ENCODE measurements around the gene LY86.

Gene LY86

DNA sequence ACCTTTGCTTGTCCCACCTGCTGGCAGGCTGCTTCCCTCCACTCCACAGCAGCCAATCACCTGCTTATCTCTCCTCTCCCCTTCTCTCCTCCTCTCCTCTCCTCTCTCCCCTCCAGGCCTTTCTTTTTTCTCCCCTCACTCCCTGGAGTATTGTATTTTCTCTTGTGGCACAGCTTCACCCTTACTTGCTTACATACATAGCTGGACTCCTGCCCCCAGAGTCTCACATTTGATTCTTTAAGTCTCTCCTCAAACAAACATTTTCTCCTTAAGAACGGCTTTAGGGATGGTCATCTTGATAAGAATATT, 3.6 kb upstream of the LY86 start:
- Histone ChIP-seq H3K4me3 (ENCODE audit: low read length) (no peak overlapping the region), H3K9me3 (ENCODE audit: control insufficient read depth, insufficient read depth, low read length) (no peaks in the 10 kb centered on the region), H3K27me3 (ENCODE audit: control insufficient read depth, insufficient read depth, low read length) (no peaks in the 10 kb centered on the region), H3K36me3 (ENCODE audit: control insufficient read depth, insufficient read depth, low read length) (no peaks in the 10 kb centered on the region), H3K4me1 (ENCODE audit: control insufficient read depth, insufficient read depth, low read length) (no peaks in the 10 kb centered on the region), H3K27ac (ENCODE audit: low read length) (no peak overlapping the region)
- no CpG with 5 or more reads among the region's 1 CpG for WGBS (ENCODE audit: insufficient coverage, insufficient read length)
- no peak for DNase-seq (ENCODE audit: low read depth, low spot score)

DNA sequence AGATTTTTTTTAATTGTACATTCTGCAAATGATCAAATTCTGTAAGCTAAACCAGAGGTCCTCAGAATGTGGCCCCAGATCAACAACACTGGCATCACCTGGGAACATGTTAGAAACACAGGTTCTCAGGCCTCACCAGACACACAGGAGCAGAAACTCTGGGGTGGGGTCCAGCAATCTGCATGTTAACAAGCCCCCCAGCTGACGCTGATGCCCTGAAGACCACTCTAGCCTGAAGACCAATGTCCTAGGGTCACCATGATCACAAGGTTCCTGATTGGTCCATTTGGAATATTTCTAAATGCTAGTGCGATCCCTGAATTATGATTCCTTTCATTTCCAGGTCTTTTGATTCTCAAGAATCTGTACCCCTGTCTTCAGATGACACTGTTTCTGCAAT, 2.4 kb upstream of the LY86 start:
- Histone ChIP-seq H3K27me3 (ENCODE audit: control insufficient read depth, insufficient read depth, low read length) (no peaks in the 10 kb centered on the region), H3K4me1 (ENCODE audit: control insufficient read depth, insufficient read depth, low read length) (no peaks in the 10 kb centered on the region), H3K9me3 (ENCODE audit: control insufficient read depth, insufficient read depth, low read length) (no peaks in the 10 kb centered on the region), H3K4me3 (ENCODE audit: low read length) (no peak overlapping the region), H3K27ac (ENCODE audit: low read length) (no peak overlapping the region), H3K36me3 (ENCODE audit: control insufficient read depth, insufficient read depth, low read length) (no peaks in the 10 kb centered on the region)
- no peak for DNase-seq (ENCODE audit: low read depth, low spot score)
- no CpG with 5 or more reads among the region's 2 CpGs for WGBS (ENCODE audit: insufficient coverage, insufficient read length)

DNA sequence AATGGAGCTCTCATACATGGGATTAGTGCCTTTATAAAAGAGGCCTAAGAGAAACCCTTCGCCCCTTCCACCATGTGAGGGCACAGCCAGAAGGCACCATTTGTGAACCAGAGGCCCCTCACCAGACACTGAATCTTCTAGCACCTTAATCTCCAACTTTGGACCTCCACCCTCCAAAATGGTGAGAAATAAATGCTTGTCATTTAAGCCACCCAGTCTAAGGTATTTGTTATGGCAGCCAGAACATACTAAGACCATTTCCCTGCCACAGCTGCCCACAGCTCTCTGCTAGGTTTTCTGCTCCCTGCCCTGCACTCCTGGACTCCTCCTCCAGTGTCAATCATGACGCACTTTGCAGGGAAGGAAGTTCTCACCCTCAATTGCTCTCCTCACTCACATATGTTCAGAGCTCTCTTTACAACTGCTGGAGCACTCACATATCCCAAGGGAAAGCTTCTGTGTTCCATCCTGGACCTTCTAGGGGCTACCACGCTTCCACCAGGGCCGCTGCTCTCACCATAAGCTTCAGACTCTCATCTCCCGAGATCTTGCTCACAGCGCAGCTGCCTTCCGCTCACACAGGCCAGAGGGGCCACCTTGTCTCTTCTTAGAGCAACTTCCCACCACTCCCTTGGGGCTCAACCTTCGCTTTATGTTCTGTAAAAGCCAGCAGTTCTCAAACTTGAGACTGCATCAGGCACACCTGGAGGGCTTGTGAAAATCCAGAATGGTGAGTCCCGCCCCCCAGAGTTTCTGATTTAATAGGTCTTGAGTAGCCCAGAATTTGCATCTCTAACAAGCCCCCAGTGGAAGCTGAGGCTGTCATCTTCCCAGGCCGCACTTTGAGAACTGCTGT, 1.6 kb upstream of the LY86 start:
- H3K36me3 ChIP-seq (ENCODE audit: control insufficient read depth, insufficient read depth, low read length) = no peaks in the 10 kb centered on the region
- no peaks in the 10 kb centered on the region for H3K27me3 ChIP-seq (ENCODE audit: control insufficient read depth, insufficient read depth, low read length)
- DNase-seq (ENCODE audit: low read depth, low spot score) = no peak
- no peaks in the 10 kb centered on the region for H3K9me3 ChIP-seq (ENCODE audit: control insufficient read depth, insufficient read depth, low read length)
- no peaks in the 10 kb centered on the region for H3K4me1 ChIP-seq (ENCODE audit: control insufficient read depth, insufficient read depth, low read length)
- no CpG with 5 or more reads among the region's 10 CpGs for whole genome bisulfite sequencing (ENCODE audit: insufficient coverage, insufficient read length)
- H3K4me3 ChIP-seq (ENCODE audit: low read length) = no peak overlapping the region
- H3K27ac ChIP-seq (ENCODE audit: low read length) = no peak overlapping the region

DNA sequence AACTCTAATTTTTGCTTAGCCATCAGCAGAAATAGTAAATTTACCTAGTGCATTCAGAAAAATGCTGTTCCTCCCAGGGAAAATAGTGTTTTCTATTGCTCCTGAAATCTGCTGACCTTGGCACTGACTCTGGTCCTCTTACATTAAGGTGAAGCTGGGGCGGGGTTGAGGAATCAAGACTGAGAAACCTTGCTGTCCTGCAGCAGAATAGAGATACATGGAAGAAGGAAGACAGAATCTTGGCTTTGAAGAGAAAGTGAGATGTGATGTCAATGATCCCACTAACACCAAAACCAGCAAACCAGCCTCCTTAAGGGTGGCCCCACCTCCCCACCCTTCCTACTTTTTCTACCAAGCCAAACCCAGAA, 840 bp upstream of the LY86 start:
- Histone ChIP-seq H3K27ac (ENCODE audit: low read length) (no peak overlapping the region), H3K9me3 (ENCODE audit: control insufficient read depth, insufficient read depth, low read length) (no peaks in the 10 kb centered on the region), H3K36me3 (ENCODE audit: control insufficient read depth, insufficient read depth, low read length) (no peaks in the 10 kb centered on the region), H3K4me3 (ENCODE audit: low read length) (no peak overlapping the region), H3K27me3 (ENCODE audit: control insufficient read depth, insufficient read depth, low read length) (no peaks in the 10 kb centered on the region), H3K4me1 (ENCODE audit: control insufficient read depth, insufficient read depth, low read length) (no peaks in the 10 kb centered on the region)
- WGBS (ENCODE audit: insufficient coverage, insufficient read length) = no CpG with 5 or more reads among the region's 1 CpG
- no peak for DNase-seq (ENCODE audit: low read depth, low spot score)

DNA sequence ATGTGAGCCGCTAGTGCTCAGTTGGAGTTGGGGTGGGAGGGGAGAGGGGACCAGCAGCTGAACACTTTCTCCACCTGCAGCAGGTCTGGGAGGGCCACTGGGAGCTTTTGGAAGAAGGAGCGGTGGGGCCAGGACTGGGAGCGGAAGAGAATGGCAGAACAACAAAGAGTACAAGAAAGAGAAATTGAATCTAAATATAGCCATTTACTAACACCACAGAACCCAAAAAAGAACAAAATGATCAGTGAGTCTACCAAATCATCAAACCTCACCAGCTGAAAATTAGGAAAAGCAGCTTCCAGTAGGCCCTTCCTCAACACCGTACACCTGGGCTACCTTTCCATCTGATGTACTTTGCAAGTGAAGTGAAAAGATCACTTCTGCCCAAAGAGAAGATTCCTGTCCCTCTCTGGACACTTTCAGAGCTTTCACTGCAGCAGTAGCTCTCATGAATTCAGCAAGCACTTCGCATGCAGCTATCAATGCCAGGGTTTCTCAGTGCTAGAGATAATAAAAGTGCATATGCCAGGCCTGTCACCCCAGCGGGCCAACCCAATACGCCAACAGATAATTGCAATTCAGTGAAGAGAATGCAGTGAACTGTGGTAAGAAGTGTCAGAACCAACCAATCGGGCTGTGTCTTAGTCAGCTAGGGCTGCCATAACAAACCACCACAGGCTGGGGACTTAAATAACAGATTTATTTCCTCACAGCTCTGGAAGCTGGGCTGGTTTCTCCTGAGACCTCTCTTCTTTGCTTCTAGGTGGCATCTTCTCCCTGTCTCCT, 597 bp downstream of the LY86 start:
- no peaks in the 10 kb centered on the region for H3K4me1 ChIP-seq (ENCODE audit: control insufficient read depth, insufficient read depth, low read length)
- no peaks in the 10 kb centered on the region for H3K9me3 ChIP-seq (ENCODE audit: control insufficient read depth, insufficient read depth, low read length)
- H3K36me3 ChIP-seq (ENCODE audit: control insufficient read depth, insufficient read depth, low read length) = no peaks in the 10 kb centered on the region
- no CpG with 5 or more reads among the region's 8 CpGs for WGBS (ENCODE audit: insufficient coverage, insufficient read length)
- no peak overlapping the region for H3K27ac ChIP-seq (ENCODE audit: low read length)
- H3K27me3 ChIP-seq (ENCODE audit: control insufficient read depth, insufficient read depth, low read length) = no peaks in the 10 kb centered on the region
- H3K4me3 ChIP-seq (ENCODE audit: low read length) = no peak overlapping the region
- no peak for DNase-seq (ENCODE audit: low read depth, low spot score)

DNA sequence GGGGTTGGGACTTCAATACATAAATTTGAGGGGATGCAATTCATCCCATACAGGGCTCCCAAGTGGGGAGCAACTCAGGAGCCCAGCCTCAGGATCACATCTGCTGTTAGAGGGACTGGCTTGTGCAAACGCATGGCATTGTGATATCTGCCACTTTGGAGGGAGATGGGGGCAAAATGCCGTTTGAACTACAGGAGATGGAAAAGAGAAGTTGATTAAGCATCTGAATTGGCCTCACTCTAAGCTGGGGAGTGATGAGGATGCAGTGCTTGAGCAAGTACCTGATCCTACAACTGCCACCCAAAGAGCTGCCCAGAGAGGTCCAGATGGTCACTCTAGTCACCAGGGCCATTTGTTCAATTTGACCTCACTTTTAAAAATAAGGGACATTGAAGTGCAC, 2.0 kb downstream of the LY86 start:
- Histone ChIP-seq H3K36me3 (ENCODE audit: control insufficient read depth, insufficient read depth, low read length) (no peaks in the 10 kb centered on the region), H3K27ac (ENCODE audit: low read length) (no peak overlapping the region), H3K4me3 (ENCODE audit: low read length) (no peak overlapping the region), H3K4me1 (ENCODE audit: control insufficient read depth, insufficient read depth, low read length) (no peaks in the 10 kb centered on the region), H3K9me3 (ENCODE audit: control insufficient read depth, insufficient read depth, low read length) (no peaks in the 10 kb centered on the region), H3K27me3 (ENCODE audit: control insufficient read depth, insufficient read depth, low read length) (no peaks in the 10 kb centered on the region)
- DNase-seq (ENCODE audit: low read depth, low spot score) = no peak
- WGBS (ENCODE audit: insufficient coverage, insufficient read length) = no CpG with 5 or more reads among the region's 2 CpGs

DNA sequence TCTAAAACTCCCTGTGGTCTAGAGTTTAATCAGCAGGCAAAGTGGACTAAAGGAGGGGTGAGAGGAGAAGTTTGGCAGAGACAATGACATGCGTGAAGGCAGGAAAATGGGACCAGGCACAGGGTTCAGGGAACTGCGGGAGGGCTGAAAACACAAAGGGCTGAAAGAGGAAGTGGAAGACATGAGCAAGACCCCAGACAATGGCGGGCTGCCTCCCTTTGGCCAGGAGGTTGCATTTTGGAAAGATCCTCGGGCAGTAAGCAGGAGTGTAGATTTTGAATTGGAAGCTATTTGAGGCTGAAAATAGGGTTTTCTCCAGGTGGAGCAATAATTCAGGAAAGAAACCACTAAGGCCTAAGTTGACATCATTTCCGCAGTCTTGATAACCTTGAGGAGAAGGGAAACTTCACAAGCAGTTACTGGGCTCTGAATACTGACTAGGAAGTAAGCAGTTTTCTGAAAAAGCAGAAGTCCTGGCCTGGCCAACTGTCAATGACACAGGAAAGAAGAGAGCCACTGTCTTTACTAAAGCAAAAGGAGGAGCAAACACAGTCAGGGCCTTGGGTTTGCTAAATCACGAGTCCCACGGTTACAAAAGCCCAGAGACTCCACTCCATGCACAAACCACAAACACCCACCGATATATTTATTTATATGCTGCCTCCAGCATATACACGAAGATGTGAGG, 3.4 kb downstream of the LY86 start:
- no peak overlapping the region for H3K27ac ChIP-seq (ENCODE audit: low read length)
- no peaks in the 10 kb centered on the region for H3K27me3 ChIP-seq (ENCODE audit: control insufficient read depth, insufficient read depth, low read length)
- no CpG with 5 or more reads among the region's 9 CpGs for WGBS (ENCODE audit: insufficient coverage, insufficient read length)
- no peaks in the 10 kb centered on the region for H3K9me3 ChIP-seq (ENCODE audit: control insufficient read depth, insufficient read depth, low read length)
- H3K36me3 ChIP-seq (ENCODE audit: control insufficient read depth, insufficient read depth, low read length) = no peaks in the 10 kb centered on the region
- no peaks in the 10 kb centered on the region for H3K4me1 ChIP-seq (ENCODE audit: control insufficient read depth, insufficient read depth, low read length)
- no peak overlapping the region for H3K4me3 ChIP-seq (ENCODE audit: low read length)
- no peak for DNase-seq (ENCODE audit: low read depth, low spot score)

DNA sequence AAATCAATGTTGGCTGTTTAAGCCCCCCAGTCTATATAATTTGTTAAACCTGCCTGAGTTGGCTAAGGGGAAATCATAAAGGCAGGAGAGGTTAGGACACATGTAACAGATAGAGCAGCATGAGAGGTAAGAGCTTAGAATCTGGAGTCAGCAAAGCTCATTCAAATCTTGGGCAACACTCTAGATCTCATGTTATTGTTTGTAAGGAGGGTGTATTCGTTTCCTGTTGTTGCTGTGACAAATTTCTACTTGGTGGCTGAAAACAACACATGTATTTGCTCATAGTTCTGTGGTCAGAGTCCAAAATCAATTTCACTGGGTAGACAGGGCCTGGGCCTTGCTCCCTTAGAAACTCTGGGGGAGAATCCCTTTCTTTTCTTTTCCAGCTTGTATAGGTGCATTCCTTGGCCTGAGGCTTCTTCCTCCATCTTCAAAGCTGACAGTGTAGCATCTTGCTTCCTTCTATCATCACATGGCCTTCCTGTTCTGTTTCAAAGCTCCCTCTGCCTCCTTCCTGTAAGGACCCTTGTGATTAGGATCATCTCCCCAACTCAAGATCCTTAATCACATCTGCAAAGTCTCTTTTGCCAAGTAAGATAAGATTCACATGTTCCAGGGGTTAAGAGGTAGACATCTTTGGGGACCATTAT, 4.4 kb downstream of the LY86 start:
- WGBS (ENCODE audit: insufficient coverage, insufficient read length) = no CpG with 5 or more reads among the region's 1 CpG
- Histone ChIP-seq H3K4me1 (ENCODE audit: control insufficient read depth, insufficient read depth, low read length) (no peaks in the 10 kb centered on the region), H3K4me3 (ENCODE audit: low read length) (no peak overlapping the region), H3K9me3 (ENCODE audit: control insufficient read depth, insufficient read depth, low read length) (no peaks in the 10 kb centered on the region), H3K36me3 (ENCODE audit: control insufficient read depth, insufficient read depth, low read length) (no peaks in the 10 kb centered on the region), H3K27ac (ENCODE audit: low read length) (no peak overlapping the region), H3K27me3 (ENCODE audit: control insufficient read depth, insufficient read depth, low read length) (no peaks in the 10 kb centered on the region)
- DNase-seq (ENCODE audit: low read depth, low spot score) = no peak

DNA sequence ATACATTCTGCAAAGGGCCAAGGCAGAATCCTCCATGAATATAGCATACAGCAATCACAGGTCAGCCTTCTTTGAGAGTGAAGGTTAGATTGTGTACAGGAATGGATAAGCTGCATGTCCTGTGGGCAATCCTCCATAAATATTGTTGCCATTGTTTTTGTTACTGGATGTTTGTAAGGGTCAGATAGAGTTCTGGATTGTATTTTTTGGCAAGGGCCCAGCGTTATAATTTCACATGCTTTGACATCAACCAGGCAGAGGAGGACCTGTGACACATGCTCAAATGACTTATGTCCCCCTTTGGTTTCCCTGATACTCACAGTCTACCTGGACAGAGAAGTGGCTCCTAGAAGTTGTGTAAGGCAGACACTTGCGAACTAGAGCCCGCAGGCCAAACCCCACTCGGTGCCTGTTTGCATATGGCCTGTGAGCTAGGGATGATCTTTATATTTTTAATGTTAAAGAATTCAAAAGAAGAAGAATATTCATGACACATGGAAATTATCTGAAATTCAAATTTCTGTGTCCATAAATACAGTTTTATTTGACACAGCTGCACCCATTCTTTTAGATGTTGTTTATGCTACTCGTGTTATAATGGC, 5.4 kb downstream of the LY86 start:
- DNase-seq (ENCODE audit: low read depth, low spot score) = no peak
- Histone ChIP-seq H3K36me3 (ENCODE audit: control insufficient read depth, insufficient read depth, low read length) (no peaks in the 10 kb centered on the region), H3K4me1 (ENCODE audit: control insufficient read depth, insufficient read depth, low read length) (no peaks in the 10 kb centered on the region), H3K27me3 (ENCODE audit: control insufficient read depth, insufficient read depth, low read length) (no peaks in the 10 kb centered on the region), H3K9me3 (ENCODE audit: control insufficient read depth, insufficient read depth, low read length) (no peaks in the 10 kb centered on the region), H3K27ac (ENCODE audit: low read length) (no peak overlapping the region), H3K4me3 (ENCODE audit: low read length) (no peak overlapping the region)
- no CpG with 5 or more reads among the region's 5 CpGs for WGBS (ENCODE audit: insufficient coverage, insufficient read length)

DNA sequence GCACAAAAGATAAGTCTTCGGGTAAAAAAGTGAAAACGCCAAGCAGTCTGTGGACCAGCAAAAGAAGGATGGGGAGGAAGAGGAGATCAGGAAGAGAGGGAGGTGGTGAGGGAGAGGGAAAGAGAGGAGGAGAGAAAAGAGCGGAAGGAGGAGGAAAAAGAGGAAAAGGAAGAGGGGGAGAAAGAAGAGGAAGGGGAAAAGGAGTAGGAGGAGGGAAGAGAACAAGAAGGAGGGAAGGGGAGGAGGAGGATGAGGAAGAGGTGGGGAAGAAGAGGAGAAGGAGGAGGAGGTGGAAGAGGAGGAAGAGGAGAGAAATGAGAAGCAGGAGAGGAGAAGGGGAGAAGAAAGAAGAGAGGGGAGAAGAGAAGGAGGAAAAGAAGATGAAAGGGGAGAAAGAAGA, 6.5 kb downstream of the LY86 start:
- 94% methylated on average over 1 of the region's 3 CpGs for WGBS (ENCODE audit: insufficient coverage, insufficient read length)
- no peak overlapping the region for H3K27ac ChIP-seq (ENCODE audit: low read length)
- no peaks in the 10 kb centered on the region for H3K9me3 ChIP-seq (ENCODE audit: control insufficient read depth, insufficient read depth, low read length)
- no peaks in the 10 kb centered on the region for H3K4me1 ChIP-seq (ENCODE audit: control insufficient read depth, insufficient read depth, low read length)
- no peak for DNase-seq (ENCODE audit: low read depth, low spot score)
- H3K36me3 ChIP-seq (ENCODE audit: control insufficient read depth, insufficient read depth, low read length) = no peaks in the 10 kb centered on the region
- H3K4me3 ChIP-seq (ENCODE audit: low read length) = no peak overlapping the region
- H3K27me3 ChIP-seq (ENCODE audit: control insufficient read depth, insufficient read depth, low read length) = no peaks in the 10 kb centered on the region

Measured in iPS DF 6.9 (cell line).